ENCODE data around the gene IREB2.
"Not testable (repeated sequence)": the region's sequence is repeated elsewhere in the genome, so short reads cannot be mapped to it uniquely, and the experiment has no call there.

The IREB2 gene

DNA sequence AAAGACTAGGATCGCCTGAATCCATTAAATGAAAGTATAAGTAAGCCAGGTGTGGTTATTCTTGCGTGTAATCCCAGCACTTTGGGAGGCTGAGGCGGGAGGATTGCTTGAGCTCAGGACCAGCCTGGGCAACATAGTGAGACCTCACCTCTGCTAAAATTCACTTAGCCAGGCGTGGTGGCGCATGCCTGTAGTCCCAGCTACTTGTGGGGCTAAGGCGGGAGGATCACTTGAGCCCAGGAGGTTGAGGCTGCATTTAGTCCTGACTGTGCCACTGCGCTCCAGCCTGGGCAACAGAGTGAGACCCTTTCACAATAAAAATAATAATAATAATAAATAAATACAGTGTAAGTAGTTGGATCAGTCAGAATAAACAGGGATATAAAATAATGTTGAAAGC, 43.9 kb downstream of the IREB2 start:
- no peak for DNase-seq

DNA sequence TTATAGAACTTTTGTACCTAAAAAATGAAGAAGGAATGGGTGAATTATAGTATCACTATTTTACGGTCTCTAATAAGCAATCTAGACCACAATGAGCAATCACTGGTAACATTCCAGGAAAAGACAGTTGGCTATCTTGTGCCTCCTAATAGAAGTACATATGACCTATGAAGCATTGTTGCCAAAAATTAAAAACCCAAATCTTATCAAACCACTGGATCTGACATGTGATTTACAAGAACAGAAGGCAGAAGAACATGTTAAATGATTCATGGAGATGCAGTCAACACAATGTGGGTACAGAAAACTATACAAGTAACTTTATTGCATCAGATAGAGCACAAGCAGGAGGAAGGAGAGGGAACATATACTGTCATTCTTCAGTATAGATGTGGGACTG, 54.9 kb downstream of the IREB2 start:
- DNase-seq = no peak

DNA sequence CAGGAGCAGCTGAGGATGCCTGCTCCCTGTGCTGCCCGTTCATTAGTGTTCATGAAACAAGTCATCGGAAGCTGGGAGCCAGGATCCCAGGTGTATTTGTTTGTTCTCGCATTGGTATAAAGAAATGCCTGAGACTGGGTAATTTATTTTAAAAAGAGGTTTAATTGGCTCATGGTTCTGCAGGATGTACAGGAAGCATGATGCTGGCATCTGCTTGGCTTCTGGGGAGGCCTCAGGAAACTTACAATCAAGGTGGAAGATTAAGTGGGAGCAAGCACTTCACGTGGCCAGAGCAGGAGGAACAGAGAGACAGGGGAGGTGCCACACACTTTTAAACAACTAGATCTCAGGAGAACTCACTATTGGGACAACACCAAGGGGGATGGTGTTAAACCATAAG, 63.8 kb downstream of the IREB2 start:
- no peak for DNase-seq

DNA sequence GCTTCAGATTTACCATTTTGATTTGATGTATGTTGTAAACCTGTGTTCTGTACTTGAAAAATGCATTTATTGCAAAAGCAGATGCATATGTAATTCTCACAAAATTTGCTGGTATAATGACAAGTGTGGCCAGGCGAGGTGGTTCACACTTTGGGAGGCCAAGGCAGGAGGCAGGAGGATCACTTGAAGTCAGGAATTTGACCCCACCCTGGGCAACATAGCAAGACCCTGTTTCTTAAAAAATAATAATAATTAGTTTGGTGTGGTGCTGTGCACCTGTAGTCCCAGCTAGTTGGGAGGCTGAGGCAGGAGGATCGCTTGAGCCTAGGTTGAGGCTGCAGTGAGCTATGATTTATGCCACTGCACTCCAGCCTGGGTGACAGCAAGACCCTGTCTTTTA, 64.6 kb downstream of the IREB2 start:
- DNase-seq = no peak

DNA sequence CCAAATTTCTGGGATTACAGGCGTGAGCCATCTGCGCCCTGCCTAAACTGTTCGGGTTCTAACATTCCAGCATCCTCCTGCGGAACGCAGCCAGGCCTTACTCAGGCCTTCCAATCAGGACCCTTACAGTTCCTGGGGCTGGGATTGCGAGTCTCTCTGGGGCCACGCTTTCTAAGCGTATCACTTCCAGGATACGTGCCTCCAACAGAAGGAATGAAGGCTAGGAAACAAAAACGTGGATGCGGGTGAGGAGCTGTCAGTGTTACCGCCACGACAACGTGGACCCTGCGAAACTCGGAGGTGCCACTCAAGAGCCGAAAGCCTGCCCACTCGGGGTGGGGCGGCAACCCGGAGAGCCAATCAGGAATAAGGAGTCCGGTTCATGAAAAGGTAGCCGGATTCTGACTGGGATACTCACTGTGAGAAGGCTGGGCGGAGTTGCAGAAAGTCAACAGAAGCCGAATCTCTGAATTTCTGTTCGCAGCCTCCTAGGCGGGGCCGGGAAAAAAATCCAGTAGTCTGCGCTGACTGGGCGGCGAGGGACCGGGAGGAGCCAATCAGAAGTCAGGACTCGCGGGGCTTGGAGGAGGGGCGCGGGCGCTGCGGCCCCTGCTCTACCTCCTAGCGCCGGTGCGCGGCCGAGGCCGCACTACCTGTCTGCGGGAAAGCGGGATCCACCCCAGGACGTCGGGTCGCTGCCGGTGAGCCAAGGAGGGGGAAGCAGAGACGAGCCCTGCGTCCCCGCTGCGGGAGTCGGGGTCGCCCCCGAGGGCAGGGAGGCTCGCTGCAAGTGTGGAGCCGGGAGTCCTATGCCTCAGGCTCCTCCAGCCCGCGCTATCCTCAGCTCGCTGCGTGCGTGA, 69.2 kb downstream of the IREB2 start, which contains the start of gene HYKK:
HYKK (plus strand) TSS at position 607 of the 860 bp plus-strand sequence. CDS start 5,512 bp downstream, outside the sequence.
- peak; percentile 71 for DNase-seq

DNA sequence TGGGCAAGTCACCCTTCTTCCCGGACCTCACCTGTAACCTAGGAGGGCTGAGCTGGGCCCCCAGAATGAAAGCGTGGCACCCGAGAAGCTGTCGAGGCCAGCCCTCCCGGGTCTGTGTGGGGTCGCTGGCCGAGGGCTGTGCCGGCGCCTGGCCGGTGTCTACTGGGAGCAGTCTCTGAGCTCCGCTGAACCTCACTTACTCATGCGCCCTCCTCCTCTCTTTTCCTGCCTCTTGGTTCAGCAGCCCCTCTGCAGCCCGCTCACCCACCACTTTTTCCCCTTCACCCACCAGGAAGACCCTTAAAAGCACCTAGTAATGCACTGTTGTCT, 69.8 kb downstream of the IREB2 start:
- no peak for DNase-seq

DNA sequence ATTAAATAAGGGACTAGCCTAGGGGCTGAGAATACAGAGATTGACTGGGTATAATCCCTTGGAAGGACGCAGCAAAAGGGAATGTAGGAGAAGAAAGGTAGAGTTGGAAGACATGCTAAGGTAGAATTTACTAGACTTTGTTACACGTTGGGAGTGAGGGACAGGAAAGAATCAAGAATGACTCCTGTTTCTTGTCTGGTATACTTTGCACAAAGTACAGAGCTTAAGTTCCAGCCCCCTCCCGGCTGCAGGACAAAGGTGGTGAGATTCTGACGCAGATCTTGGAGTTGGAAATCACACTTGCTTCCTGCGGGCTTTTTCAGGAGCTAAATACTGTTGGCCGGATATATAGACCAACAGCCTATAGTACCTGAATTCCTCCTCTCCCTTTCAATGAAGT, 70.3 kb downstream of the IREB2 start:
- DNase-seq = no peak

DNA sequence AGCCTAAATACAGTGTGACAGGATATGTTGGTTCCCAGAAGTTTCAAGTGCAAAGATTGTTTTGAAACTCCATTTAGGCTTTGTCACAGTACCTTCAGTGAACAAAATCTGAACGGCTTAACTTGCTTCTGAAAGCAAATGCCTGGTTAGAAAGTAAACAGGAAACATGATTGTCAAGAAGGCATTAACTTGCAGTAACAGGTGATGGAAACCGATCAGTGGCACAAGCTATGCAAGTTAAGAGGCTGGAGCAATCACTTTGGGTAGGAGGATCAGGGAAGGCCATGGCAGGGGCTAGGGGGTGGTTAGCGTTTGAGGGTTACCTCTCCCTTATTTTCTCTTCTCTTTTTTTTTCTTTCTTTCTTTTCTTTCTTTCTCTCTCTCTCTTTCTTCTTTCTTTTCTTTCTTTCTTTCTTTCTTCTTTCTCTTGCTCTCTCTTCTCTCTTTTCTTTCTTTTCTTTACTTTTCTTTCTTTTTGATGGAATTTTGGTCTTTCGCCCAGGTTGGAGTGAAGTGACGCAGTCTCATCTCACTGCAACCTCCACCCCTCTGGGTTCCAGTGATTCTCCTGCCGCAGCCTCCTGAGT, 71.8 kb downstream of the IREB2 start:
- no peak for DNase-seq

DNA sequence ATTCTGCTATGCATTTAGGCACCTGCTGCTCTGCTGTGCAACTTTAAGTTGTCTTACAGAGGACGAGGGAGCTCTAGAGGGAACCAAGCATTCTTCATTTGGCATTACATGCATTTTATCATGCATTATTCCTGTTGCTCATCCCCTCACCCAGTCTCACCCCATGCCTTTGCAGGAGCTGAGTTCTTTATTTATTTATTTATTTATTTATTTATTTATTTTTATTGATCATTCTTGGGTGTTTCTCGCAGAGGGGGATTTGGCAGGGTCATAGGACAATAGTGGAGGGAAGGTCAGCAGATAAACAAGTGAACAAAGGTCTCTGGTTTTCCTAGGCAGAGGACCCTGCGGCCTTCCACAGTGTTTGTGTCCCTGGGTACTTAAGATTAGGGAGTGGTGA, 82.0 kb downstream of the IREB2 start:
- DNase-seq = not testable (repeated sequence)

DNA sequence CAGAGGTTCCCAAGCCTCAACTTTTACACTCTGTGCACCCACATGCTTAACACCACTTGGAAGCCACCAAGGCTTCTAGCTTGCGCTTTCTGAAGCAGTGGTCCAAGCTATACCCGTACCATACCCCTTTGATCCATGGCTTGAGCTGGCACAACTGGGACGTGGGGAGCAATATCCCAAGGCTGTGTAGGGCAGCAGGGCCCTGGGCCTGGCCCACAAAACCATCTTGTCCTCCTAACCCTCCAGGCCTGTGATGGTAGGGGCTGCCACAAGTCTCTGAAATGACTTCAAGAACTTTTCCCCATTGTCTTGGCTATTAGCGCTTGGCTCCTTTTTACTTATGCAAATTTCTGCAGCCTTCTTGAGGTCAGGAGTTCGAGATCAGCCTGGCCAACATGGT, 86.2 kb downstream of the IREB2 start:
- no peak for DNase-seq

DNA sequence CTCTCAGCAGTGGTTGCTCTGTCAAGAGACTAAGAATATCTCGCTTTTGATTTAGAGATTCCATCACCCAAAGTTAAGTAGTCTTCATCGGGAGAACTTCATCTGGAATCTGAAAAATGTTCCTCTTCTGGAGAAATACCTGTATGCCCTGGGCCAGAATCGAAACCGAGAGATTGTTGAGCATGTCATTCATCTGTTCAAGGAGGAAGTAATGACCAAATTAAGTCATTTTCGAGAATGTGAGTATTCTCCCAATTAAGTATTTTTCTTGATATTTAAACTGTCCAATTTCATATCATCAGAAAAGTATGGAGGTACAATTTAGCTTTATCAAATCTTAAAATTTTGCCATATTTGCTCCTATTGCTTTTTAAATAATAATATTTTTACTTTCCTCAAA, 89.3 kb downstream of the IREB2 start:
- no peak for DNase-seq

DNA sequence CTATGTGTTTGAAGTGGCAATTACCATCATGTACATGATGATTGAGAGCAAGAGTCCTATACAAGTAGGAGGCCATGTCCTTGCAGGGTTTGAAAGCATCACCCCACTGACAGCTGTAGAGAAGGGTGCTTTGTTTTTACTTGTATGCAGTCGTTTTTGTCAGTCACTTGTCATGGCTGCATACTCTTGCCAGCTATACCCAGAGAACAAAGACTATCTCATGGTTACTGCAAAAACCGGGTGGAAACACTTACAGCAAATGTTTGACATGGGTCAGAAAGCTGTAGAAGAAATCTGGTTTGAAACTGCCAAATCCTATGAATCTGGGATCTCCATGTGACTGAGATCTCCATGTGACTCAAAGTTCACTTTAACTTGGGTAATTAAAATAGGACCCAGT, 95.3 kb downstream of the IREB2 start:
- no peak for DNase-seq

DNA sequence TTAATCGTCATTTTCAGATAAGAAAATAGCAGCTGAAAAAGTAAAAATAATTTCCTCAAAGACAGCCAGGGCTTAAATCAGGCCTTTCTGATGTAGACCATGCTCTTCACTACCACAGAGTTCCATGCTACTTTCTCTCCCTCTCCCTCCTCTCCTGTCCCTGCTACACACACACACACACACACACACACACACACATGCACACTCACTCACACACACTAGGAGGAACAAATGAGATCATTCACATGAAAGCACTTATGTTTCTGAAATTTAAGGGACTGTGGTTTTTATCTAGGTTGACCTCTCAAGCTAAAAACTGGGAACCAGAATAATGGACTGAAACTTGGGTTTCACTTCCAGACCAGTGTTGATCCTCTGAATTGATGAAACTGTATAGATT, 98.1 kb downstream of the IREB2 start:
- no peak for DNase-seq

DNA sequence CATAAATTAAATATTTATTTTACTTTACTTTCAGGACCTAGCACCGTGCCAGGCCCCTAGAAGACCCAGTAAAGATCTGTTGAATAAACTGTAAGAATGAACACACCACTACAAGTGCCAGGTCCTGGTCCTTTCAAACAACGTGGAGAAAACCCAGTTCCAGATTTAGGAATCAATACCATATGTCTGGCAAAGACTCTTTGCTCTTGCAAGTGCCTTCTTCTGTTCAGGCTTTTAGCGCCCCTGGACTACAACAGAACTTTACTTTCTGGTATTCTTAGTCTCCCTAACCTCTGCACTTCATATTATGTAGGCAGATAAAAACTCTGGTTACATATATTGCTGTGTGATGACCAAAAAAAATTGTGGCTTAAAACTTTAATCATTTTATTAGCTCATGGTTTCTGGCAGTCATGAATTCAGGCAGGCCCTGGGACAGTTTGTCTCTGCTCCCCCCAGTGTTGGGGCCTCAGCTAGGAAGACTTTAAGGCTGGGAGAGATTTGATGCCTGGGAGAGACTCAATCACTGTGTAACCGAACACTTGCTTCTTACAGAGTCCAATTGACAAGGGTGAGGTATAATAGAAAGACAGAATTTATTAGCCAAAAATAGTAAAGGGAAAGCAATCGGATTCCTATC, 99.4 kb downstream of the IREB2 start:
- no peak for DNase-seq

DNA sequence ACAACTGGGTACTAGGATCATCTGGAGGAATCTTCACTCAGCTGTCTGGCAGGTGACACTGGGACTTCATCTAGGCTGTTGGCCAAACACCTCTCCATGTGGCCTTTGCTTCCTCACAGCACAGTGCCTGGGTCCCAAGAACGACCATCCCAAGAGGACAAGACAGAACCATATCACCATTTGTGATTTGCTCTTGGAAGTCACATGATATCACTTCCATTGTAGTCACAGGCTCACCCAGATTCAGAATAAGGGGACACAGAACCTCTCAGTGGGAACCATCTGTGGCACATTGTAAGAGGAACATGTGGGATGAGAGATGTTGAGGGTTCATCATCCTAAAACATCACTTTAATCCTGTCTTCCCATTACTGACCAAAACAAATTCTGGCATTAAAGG, 100.3 kb downstream of the IREB2 start:
- no peak for DNase-seq

DNA sequence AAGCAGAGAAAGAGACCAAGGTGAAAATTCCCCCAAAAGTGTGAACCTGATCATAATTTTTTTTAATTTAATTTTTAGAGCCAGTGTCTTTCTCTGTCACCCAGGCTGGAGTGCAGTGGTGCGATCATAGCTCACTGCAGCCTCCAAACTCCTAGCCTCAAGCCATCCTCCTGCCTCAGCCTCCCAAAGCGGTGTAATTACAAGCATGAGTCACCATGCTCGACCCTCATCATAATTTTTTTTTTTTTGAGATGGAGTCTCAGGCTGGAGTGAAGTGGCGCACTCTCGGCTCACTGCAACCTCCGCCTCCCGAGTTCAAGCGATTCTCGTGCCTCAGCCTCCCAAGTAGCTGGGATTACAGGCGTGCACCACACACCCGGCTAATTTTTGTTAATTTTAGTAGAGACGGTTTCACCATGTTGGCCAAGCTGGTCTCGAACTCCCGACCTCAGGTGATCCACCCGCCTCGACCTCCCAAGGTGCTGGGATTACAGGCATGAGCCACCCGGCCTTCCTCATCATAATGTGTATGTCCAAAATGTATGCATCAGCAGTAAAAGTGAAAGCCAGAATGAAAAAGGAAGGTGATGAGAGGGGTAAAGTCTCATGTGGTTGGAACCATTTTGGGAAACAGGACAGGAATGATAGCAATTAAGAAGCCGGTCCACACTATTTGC, 101.6 kb downstream of the IREB2 start:
- not testable (repeated sequence) for DNase-seq

DNA sequence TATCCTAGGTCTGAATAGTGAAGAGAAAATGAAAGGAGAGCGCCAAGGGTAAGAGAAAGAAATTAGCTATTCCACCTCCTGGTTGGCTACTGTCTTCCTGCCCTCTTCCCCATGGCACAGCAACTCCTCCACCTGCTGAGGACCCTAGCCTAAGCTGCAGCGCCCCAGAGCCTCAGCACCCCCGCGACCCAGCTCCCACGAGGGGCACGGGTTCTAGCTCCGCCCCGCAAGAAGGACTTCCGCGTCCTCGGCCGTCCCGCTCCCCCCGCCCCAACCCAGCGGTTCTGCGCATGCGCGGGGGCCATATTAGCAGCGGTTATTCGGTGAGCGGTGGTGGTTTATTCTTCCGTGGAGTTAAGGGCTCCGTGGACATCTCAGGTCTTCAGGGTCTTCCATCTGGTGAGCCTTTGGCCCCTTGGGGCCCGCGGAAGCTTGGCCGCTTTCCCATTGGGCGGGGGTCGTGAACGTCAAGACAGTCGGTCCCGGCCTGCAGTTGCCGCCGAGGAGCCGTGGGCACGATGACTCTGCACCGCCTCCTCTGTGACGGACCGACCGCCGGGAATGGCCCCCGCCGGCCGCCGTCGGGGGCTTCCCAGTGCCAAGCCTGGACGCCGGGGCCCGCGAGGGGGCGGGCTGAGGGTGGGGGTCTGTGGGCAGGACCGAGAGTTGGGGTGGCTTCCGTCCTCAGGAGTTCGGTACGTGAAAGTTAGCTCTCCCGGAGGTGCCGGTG, 102.3 kb downstream of the IREB2 start, which contains the start of gene PSMA4:
PSMA4 (plus strand) TSS at position 304 of the 730 bp plus-strand sequence. CDS start 1,484 bp downstream, outside the sequence.
- peak; percentile 90 for DNase-seq

DNA sequence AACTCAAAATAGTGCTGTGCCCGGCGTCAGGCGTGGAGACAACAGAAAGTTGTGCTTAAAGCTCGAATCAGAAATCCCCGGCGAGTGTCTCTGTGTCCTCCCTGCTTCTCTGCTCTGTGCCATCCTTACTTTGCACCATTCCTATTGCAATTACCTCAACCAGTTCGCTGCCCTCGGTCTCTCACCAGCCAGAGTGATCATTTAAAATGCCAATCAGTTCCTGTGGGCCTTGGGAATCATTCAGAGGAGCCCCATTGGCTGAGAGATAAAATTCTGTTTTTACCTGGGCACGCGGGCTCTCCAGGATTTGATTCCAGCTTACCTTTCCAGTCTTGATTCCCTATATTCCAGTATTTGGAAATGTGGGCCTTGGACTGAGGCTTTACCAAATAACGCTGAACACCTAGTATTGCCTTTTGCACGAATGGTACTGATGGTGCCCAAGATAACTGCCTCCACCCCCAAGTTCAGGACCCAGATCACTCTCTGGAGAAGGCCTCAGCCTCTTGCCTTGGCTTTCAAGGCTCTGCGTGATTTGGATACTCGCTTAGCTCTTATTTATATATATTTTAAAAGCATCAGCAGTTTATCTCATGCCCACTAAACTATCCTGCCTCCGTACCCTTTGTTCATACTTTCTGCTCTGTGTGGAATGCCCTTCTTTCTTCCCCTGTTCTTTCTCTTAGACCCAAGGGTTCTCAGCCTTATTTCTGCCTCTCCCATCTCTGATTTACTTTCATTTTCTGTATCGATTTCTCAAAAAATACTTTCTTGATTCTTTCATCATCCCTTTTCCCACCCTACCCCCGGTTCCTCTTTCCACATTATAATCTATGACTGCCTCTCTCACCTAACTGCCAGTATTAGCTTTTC, 103.1 kb downstream of the IREB2 start:
- no peak for DNase-seq

DNA sequence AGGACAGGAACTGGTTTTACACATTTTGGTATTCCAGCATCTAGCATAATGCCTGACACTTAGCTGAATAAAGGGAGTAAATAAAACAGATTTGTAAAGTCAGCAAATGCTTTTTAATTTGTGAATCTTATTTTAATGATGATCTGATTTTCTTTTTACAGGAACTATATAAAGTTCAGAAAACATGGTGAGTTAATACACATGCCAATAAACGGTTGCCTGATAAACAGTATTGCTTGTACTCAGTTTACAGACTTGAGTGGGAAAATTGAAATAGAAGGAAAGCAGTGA, 103.7 kb downstream of the IREB2 start:
- DNase-seq = no peak

DNA sequence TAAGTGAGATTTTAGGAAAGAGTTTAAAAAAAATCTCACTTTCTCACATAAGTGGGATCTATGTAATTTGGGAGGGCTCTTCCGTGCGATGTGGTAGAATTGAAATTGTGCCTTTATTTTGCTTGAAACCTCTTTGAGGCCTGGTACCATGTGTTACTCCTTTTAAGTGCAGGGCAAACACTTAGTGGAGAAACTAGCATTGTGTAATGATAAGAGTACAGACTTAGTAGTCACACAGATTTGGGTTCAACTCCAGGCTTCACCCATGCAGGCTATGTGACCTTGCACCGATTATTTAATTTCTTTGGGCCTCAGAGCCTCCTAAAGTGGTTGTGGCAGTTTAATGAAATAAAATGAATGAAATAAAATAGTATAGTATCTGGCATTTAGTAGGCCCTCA, 104.6 kb downstream of the IREB2 start:
- DNase-seq = no peak

DNA sequence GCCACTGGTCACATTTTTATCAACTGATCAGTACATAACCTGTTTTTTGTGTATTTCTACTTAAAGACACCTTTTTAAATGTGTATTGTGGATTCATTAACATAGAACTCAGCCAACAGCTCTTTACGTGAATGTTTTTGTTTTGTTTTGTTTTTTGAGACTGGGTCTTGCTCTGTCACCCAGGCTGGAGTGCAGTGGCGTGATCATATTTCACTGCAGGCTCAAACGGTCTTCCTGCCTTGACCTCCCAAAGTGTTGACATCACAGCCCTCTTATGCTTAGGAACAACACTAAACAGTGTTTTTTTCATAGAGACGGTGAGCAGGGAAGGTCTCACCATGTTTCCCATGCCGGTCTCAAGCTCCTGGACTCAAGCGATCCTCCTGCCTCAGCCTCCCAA, 112.2 kb downstream of the IREB2 start:
- no peak for DNase-seq

DNA sequence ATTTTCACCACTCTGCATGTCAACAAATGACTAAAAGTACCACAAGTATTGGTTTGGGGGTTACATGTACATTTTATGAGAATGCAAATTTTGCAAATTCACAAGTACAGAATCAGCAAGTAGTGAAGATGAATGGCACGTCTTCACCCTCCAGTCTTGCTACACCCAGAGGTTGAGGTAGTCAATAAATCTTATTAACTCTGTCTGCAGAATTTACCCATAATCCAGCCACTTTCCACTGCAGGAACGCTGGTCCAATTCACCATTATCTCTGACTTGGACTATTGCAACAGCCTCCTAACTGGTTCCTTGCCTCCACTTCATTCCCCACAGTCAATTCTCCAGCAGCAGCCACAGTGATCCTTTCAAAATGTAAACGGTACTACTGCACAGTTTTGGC, 112.8 kb downstream of the IREB2 start:
- DNase-seq = no peak
